HepG2 (cell line): Measurements from ENCODE around the gene CCDC191. TPM values are rescaled to one million over a fixed set of nuclear protein-coding genes. Genes with fewer than 3 reads are reported as not detected.
A peak's percentile ranks its signal among the peaks of the same experiment; 100 is the strongest.

Experiments used
- ATAD3A ChIP-seq: sonication (generic); formaldehyde crosslinking; IDR thresholded peaks from 2 replicates; pipeline ENCODE4 v1.4.0; 2020; ENCODE audit warnings: missing genetic modification reagents
- ATF7-NPFF ChIP-seq: sonication (generic); formaldehyde crosslinking; IDR thresholded peaks from 2 replicates; pipeline ENCODE4 v1.8.1; 2023; ENCODE audit warnings: mild to moderate bottlenecking, low read depth, missing genetic modification reagents, moderate library complexity
- CC2D1A ChIP-seq: sonication (generic); formaldehyde crosslinking; IDR thresholded peaks from 2 replicates; pipeline ENCODE4 v1.8.1; 2023; ENCODE audit warnings: mild to moderate bottlenecking, missing genetic modification reagents
- FOXP1 ChIP-seq, 2 experiments: fragments of 450-650 bp in 1 of 2; IDR thresholded peaks; 2 replicates each; pipeline ENCODE4 v1.6.1; 2017 to 2018; ENCODE audit warnings: antibody characterized with exemption in 1 of 2
- KLF15 ChIP-seq: sonication (generic); formaldehyde crosslinking; IDR thresholded peaks from 2 replicates; pipeline ENCODE4 v1.8.1; 2023; ENCODE audit warnings: borderline replicate concordance, mild to moderate bottlenecking, inconsistent platforms, missing genetic modification reagents, mixed read lengths
- MBD4 ChIP-seq: IDR thresholded peaks from 2 replicates; pipeline ENCODE4 v1.6.1; 2012; ENCODE audit warnings: low read length, inconsistent platforms, borderline replicate concordance
- MEF2D ChIP-seq: sonication (generic); formaldehyde crosslinking; IDR thresholded peaks from 2 replicates; pipeline ENCODE4 v1.5.1; 2020; ENCODE audit warnings: mild to moderate bottlenecking, missing genetic modification reagents
- MXI1 ChIP-seq: IDR thresholded peaks from 3 replicates; pipeline ENCODE4 v1.6.1; 2012; ENCODE audit warnings: low read depth, low read length, inconsistent platforms, borderline replicate concordance
- NFIB ChIP-seq: sonication (generic); formaldehyde crosslinking; IDR thresholded peaks from 2 replicates; pipeline ENCODE4 v1.9.0; 2021; ENCODE audit warnings: missing genetic modification reagents, mild to moderate bottlenecking, borderline replicate concordance
- PAF1 ChIP-seq: IDR thresholded peaks from 2 replicates; pipeline ENCODE4 v1.6.1; 2016; ENCODE audit warnings: missing genetic modification reagents, missing compliant biosample characterization
- PTBP1 ChIP-seq: fragments of 200-400 bp; formaldehyde crosslinking; IDR thresholded peaks from 2 replicates; pipeline ENCODE4 v1.6.1; 2018; ENCODE audit warnings: low read length, low read depth; ENCODE audit not compliant: poor library complexity, severe bottlenecking
- RAD51 ChIP-seq: fragments of 450-650 bp; IDR thresholded peaks from 2 replicates; pipeline ENCODE4 v1.6.1; 2016; ENCODE audit warnings: borderline replicate concordance
- SAP130 ChIP-seq: IDR thresholded peaks from 2 replicates; pipeline ENCODE4 v1.6.1; 2016; ENCODE audit warnings: low read depth
- ZKSCAN1 ChIP-seq: fragments of 150-350 bp; IDR thresholded peaks from 2 replicates; pipeline ENCODE4 v1.6.1; 2014; ENCODE audit warnings: low read length
- ZNF260 ChIP-seq: sonication (generic); formaldehyde crosslinking; IDR thresholded peaks from 2 replicates; pipeline ENCODE4 v1.4.0; 2020; ENCODE audit warnings: missing genetic modification reagents, low read depth, mild to moderate bottlenecking, borderline replicate concordance
- ZNF33B ChIP-seq: sonication (generic); formaldehyde crosslinking; IDR thresholded peaks from 2 replicates; pipeline ENCODE4 v1.5.1; 2020; ENCODE audit warnings: mild to moderate bottlenecking, missing genetic modification reagents
- ZNF343 ChIP-seq: sonication (generic); formaldehyde crosslinking; IDR thresholded peaks from 2 replicates; pipeline ENCODE4 v1.4.0; 2020; ENCODE audit warnings: mild to moderate bottlenecking, missing genetic modification reagents
- ZNF382 ChIP-seq: sonication (generic); formaldehyde crosslinking; IDR thresholded peaks from 2 replicates; pipeline ENCODE4 v1.5.0; 2020; ENCODE audit warnings: missing genetic modification reagents, mild to moderate bottlenecking, borderline replicate concordance
- ZNF562 ChIP-seq: sonication (generic); formaldehyde crosslinking; IDR thresholded peaks from 2 replicates; pipeline ENCODE4 v1.8.0; 2022; ENCODE audit warnings: missing genetic modification reagents, borderline replicate concordance
- ZSCAN12 ChIP-seq: sonication (generic); formaldehyde crosslinking; IDR thresholded peaks from 2 replicates; pipeline ENCODE4 v1.9.0; 2021; ENCODE audit warnings: mild to moderate bottlenecking, missing genetic modification reagents
- polyA plus RNA-seq, 8 experiments: library from polyadenylated mRNA; depleted of rRNA in 3 of 8; stranded (reverse) in 7 of 8; unstranded in 1 of 8; fragments of >200 nt; fragmentation: Illumina TruSeq in 4 of 8; extraction: Trizol in 4 of 8; gene quantifications; 2 replicates each; pipeline versions ENCODE4 v1.2.1 to v1.2.3, GENCODE V29; 2011 to 2016; ENCODE audit warnings: low read depth in 4 of 8, missing spikeins in 1 of 8, mixed read lengths in 1 of 8; ENCODE audit not compliant: insufficient read depth in 1 of 8
- total RNA-seq, 5 experiments: library from RNA; depleted of rRNA; stranded (reverse); fragments of >200 nt; fragmentation: Illumina TruSeq; extraction: Trizol; gene quantifications; 2 replicates each; pipeline ENCODE4 v1.2.3, GENCODE V29; 2016; ENCODE audit warnings: low read depth in 1 of 5
- TF ChIP-seq, protein P1 (sequence below): sonication (generic); formaldehyde crosslinking; IDR thresholded peaks from 2 replicates; pipeline ENCODE4 v1.5.0; 2020; ENCODE audit warnings: missing genetic modification reagents
- TF ChIP-seq, protein P2 (sequence below): sonication (generic); formaldehyde crosslinking; IDR thresholded peaks from 2 replicates; pipeline ENCODE4 v1.4.0; 2020; ENCODE audit warnings: missing genetic modification reagents
- TF ChIP-seq, protein P3 (sequence below): sonication (generic); formaldehyde crosslinking; IDR thresholded peaks from 2 replicates; pipeline ENCODE4 v1.4.0; 2020; ENCODE audit warnings: mild to moderate bottlenecking, missing genetic modification reagents
- TF ChIP-seq, protein P4 (sequence below): sonication (generic); formaldehyde crosslinking; IDR thresholded peaks from 2 replicates; pipeline ENCODE4 v1.4.0; 2020; ENCODE audit warnings: missing genetic modification reagents
- TF ChIP-seq, protein P5 (sequence below): sonication (generic); formaldehyde crosslinking; IDR thresholded peaks from 2 replicates; pipeline ENCODE4 v1.8.0; 2022; ENCODE audit warnings: mild to moderate bottlenecking, missing genetic modification reagents

CCDC191 gene
- total and polyA plus RNA-seq, 2 of the 13 experiments (the other 11 are each of a cell fraction or from before 2014, with no cell fraction given), result 0.91 to 1.4 TPM

DNA sequence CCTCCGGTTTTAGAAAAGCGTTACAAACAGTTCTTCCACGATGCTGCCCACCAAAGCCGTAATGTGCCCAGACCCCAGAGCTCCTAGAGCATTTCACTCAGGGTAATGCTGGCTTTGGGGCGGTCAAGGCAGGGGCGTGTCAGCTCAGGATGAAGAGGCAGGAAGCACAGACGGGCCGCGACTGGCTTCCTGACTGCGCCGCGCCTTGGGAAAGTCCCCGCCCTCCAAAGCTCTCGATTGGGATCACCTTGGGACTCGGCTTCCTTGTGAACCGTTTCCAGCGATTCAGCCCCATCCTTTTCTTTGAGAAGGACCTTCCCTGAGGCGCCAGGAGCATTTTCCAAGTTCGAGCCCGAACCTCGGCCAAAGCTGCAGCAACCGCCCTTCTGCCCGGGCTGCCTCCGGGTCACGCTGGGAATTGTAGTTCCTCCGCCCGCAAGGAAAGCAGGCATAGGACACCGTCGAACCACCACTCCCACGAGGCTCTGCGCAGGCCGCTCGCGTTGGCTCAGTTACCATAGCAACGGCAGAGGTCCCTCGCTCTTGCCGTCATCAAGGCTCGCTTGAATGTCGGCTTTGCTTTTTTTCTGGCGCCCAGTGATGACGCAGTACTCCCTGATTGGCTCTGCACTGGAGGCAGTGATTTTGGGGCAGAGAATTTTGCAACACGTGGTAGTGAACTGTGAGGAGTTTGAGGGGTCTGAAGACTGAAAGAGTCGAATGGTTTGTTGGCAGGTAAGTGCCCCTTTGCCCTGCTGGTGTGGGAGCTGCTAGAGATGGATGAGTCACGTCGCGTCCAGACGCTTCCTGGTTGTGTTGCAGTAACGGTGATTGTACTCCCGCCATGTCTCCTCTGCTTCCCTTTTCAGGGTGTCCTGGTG is at the start of gene CCDC191, which contains the start of gene QTRT2 (continued):
- TF ChIP-seq PTBP1 (no peak), RAD51 (peak; percentile 14; the same call in 1 of the 2 replicates), MBD4 (no peak), MEF2D (peak; percentile 83; the same call in 1 of the 2 replicates), ATAD3A (no peak), ZSCAN12 (CRISPR knock-in tag) (no peak), ZNF33B (CRISPR knock-in tag) (peak; percentile 61; the same call in 1 of the 2 replicates), ZNF343 (peak; percentile 19; the same call in 1 of the 2 replicates), CC2D1A (CRISPR knock-in tag) (no peak), ZNF562 (CRISPR knock-in tag) (no peak), ZNF382 (CRISPR knock-in tag) (no peak), ZKSCAN1 (no peak), SAP130 (CRISPR knock-in tag) (peak; percentile 99), KLF15 (CRISPR knock-in tag) (no peak), PAF1 (CRISPR knock-in tag) (no peak), NFIB (CRISPR knock-in tag) (no peak), FOXP1 (IDR thresholded peaks at IDR 0.05) (no peak), FOXP1 (CRISPR knock-in tag; IDR thresholded peaks at IDR 0.05) (no peak), ZNF260 (CRISPR knock-in tag) (no peak), MXI1 (peak; percentile 99), ATF7-NPFF (CRISPR knock-in tag) (peak; percentile 37; the same call in 1 of the 2 replicates)
- TF ChIP-seq, protein P1, sequence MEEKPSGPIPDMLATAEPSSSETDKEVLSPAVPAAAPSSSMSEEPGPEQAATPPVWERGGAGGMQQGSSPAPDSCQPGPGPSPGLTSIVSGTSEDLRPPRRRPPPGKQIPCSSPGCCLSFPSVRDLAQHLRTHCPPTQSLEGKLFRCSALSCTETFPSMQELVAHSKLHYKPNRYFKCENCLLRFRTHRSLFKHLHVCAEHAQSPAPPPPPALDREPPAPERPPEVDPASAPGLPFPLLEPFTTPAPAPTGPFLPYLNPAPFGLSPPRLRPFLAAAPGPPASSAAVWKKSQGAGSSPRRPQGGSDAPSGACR (CRISPR knock-in tag), result no peak
- TF ChIP-seq, protein P2, sequence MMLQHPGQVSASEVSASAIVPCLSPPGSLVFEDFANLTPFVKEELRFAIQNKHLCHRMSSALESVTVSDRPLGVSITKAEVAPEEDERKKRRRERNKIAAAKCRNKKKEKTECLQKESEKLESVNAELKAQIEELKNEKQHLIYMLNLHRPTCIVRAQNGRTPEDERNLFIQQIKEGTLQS (CRISPR knock-in tag), result no peak; the same call in 1 of the 2 replicates
- TF ChIP-seq, protein P3, sequence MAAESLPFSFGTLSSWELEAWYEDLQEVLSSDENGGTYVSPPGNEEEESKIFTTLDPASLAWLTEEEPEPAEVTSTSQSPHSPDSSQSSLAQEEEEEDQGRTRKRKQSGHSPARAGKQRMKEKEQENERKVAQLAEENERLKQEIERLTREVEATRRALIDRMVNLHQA (CRISPR knock-in tag), result no peak
- TF ChIP-seq, protein P4, sequence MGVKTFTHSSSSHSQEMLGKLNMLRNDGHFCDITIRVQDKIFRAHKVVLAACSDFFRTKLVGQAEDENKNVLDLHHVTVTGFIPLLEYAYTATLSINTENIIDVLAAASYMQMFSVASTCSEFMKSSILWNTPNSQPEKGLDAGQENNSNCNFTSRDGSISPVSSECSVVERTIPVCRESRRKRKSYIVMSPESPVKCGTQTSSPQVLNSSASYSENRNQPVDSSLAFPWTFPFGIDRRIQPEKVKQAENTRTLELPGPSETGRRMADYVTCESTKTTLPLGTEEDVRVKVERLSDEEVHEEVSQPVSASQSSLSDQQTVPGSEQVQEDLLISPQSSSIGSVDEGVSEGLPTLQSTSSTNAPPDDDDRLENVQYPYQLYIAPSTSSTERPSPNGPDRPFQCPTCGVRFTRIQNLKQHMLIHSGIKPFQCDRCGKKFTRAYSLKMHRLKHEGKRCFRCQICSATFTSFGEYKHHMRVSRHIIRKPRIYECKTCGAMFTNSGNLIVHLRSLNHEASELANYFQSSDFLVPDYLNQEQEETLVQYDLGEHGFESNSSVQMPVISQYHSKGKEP (CRISPR knock-in tag), result no peak
- TF ChIP-seq, protein P5, sequence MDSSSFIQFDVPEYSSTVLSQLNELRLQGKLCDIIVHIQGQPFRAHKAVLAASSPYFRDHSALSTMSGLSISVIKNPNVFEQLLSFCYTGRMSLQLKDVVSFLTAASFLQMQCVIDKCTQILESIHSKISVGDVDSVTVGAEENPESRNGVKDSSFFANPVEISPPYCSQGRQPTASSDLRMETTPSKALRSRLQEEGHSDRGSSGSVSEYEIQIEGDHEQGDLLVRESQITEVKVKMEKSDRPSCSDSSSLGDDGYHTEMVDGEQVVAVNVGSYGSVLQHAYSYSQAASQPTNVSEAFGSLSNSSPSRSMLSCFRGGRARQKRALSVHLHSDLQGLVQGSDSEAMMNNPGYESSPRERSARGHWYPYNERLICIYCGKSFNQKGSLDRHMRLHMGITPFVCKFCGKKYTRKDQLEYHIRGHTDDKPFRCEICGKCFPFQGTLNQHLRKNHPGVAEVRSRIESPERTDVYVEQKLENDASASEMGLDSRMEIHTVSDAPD (CRISPR knock-in tag), result no peak
